Suprapubic skin (tissue), 4 donors: ENCODE data around the gene DCLK2.

Experiments used
- CTCF ChIP-seq, 2 donors: fragments of 200-600 bp in 1 of 2; fragments of 450-650 bp in 1 of 2; sonication (generic) in 1 of 2; IDR thresholded peaks; one replicate each; pipeline ENCODE4 v1.5.1; 2016 to 2019; ENCODE audit warnings: antibody characterized with exemption in 2 of 2, mild to moderate bottlenecking in 1 of 2, moderate library complexity in 1 of 2
- EP300 ChIP-seq: sonication (generic); formaldehyde crosslinking; IDR thresholded peaks from one replicate; pipeline ENCODE4 v1.6.1; 2017; ENCODE audit warnings: antibody characterized with exemption
- POLR2A ChIP-seq, 2 donors: fragments of 450-650 bp; IDR thresholded peaks; one replicate each; pipeline ENCODE4 v1.6.1; 2017; ENCODE audit warnings: antibody characterized with exemption in 2 of 2, mild to moderate bottlenecking in 2 of 2, moderate library complexity in 2 of 2
- POLR2AphosphoS5 ChIP-seq, 3 donors: sonication (generic); formaldehyde crosslinking; IDR thresholded peaks; one replicate each; pipeline ENCODE4 v1.6.1; 2017; ENCODE audit warnings: antibody characterized with exemption in 3 of 3

- TF ChIP-seq POLR2A (IDR thresholded peaks at IDR 0.05): no peak
- no peak for TF ChIP-seq CTCF (IDR thresholded peaks at IDR 0.05)
- TF ChIP-seq POLR2AphosphoS5 (IDR thresholded peaks at IDR 0.05): no peak
- no peak for TF ChIP-seq EP300
These were observed 20.0 kb downstream of the DCLK2 start for GRCh38 chr4:150098214-150098613.
